Amygdala (tissue), 56 donors: ENCODE data around the gene AQR.
A peak's percentile ranks its signal among the peaks of the same experiment; 100 is the strongest.

Experiments used
- DNase-seq, 56 donors: peaks; one replicate each; lab custom pipeline; 2025; lab: John Stamatoyannopoulos, UW

Gene AQR

GRCh38 chr15:34883633-34884032 is 85.9 kb downstream of the AQR start:
- no peak for DNase-seq

DNA sequence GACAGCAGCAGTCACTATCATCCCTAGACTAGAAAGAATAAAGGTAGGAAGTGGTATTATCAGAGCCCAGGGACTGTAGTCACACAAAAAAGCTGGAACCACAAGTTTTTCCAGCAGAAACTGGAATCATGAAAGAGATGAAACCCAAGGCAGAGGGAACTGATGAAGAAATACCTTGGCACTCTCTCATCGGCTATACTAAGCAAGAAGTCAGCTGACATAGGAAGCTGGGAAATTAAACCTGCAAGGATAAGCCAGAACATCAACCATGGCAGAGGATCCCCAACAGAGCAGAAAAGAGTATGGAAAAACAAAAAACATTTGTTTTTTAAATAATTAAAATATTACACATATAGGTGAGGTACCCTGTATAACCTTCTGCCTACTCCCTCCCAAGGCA is 86.5 kb downstream of the AQR start:
- no peak for DNase-seq

DNA sequence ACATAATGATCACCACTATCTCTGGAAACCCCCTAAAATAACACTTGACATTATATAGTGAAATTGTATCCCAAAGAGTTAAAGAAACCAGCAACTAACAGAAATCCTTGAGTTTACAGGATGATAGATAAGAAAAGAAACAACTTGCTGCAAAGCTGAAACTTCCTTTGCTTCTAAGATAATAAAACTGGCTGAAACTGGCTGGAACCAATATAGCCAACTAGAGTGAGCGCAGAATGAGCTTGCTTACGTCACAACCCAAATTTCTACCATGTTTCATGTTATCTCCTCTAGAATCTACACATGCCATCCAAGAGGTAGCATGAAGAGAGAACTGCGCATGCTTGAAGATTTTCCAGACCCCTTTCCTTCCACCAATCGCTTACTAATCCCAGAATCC is 90.4 kb downstream of the AQR start:
- no peak for DNase-seq

- no peak for DNase-seq
Measured at GRCh38 chr15:34876640-34877039, 92.9 kb downstream of the AQR start.

GRCh38 chr15:34869110-34869509 is 100.4 kb downstream of the AQR start:
- no peak for DNase-seq

DNA sequence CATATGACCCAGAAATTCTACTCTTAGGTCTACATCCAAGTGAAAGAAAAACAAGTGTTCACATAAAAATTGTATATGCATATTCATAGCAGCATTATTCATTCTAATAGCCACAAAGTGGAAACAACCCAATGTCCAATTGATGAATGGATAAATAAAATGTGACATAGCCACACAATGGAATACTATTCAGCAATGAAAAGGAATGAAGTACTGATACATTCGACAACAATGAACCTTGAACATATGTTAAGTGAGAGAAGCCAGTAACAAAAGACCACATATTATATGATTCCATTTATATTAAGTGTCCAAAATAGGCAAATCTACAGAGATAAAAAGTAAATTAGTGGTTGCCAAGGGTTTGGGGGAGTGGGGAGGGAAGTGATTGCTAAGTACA is 104.0 kb downstream of the AQR start:
- DNase-seq = no peak

DNA sequence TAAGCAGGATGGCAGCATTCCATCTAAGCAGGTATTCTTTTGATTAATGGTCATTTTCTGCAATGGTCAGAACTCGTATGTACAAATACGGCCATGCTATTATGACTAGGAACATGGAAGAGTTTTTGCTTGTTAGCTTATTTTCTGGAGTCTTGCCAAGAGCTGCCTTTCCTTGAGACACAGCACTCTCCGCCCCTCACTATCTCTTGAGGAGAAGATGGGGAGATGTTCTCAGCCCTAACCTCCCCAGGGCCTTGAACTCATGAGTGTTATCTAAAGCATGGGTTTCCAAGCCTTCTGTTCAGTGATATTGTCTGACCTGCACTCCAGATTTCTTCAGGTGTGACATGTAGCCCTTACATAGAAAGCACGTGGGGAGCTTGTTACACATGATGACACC is 108.3 kb downstream of the AQR start:
- DNase-seq = no peak

DNA sequence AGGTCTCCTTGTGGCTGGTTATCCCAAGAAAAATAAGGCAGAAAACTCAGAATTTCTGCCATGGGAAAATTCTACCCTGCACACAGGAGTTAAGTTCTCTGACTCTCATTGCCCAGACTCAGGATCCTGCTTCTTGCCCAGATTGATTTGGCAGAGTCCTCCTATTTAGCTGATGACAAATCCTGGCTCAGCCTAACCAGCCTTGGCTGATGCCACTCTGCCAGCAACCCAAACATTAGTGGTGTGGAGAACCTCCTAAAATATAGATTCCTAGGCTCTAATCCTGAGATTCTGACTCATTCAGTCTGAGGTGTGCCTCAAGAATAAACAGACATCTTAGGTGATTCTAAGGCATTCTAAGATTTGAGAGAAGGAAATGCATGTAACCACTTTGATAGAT is 113.6 kb downstream of the AQR start:
- peak in 11 of 56 donors; percentile 4 to 55 (median 24) for DNase-seq

- no peak for DNase-seq
Measured at GRCh38 chr15:34855413-34855812, 114.1 kb downstream of the AQR start.

DNA sequence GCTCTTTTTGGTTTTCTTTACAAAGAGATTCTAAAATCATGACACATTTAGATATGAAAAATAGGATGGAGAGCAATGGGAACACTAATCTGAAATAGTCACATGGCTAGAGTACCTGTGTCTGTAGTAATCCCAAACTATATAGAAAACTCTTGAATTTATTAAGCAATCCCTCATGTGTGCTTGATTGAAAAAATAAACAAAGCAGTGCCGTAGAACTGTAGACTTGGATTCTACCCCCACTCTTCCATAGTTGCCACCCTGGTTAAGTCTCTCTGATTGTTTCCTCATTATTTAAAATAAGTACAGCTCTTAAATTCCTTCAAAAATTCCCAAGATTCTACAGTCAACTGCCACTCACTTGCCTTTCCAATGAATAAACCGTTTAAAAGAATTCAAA is 115.3 kb downstream of the AQR start:
- DNase-seq = no peak

- DNase-seq = no peak
Measured at GRCh38 chr15:34853001-34853758, 116.4 kb downstream of the AQR start.

- DNase-seq = no peak
Measured at GRCh38 chr15:34851751-34852150, 117.8 kb downstream of the AQR start.

GRCh38 chr15:34851007-34851406 is 118.5 kb downstream of the AQR start:
- DNase-seq = no peak

GRCh38 chr15:34850121-34850520 is 119.4 kb downstream of the AQR start:
- no peak for DNase-seq

DNA sequence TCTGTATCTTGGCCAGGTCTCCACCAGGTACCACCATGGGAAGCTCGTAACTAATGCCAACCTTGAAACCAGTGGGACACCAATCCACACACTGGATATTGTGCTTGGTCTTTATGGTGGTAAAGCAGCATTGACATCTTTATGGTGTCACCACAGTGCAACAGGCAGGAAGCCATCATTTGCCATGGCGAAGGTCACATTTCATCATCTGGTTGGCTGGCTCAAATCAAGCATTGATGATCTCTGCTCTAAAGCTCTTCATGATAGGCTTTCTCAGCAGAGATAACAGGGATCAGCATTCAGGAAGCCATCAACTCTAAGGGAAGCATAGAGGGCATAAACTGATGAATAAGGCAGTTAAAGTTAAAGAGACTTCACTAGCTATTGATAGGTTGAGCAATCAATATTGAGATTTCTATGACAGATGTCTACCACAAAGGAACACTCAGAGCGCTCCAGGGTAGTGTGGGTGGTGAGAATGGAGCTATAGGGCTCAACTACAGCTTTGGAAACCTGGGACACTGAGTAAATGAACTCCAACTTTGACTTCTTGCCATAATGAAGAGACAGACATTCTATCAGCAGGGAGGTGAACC is 120.1 kb downstream of the AQR start:
- no peak for DNase-seq

DNA sequence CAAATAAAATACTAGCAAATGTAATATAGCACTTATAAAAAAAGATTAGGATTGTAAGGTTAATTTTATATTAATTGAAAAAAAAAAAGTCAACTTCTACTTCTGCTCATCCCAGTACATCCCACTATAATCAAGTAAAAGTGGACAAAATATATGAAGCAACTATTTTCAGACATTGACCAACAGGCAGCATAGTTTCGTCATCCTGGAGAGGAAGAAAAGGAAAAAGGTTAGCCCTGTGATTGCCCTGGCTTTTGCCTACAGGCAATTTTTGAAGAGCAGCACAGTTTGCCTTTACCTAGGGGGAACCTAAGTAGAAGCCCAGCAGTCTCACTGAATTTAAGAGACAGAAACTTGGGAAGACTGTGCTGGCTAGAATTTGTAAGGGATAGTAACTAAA is 121.9 kb downstream of the AQR start:
- DNase-seq = no peak

- peak in 1 of 56 donors; percentile 11 for DNase-seq
Measured at GRCh38 chr15:34841262-34841725, 128.2 kb downstream of the AQR start.

GRCh38 chr15:34838282-34838681 is 131.3 kb downstream of the AQR start:
- DNase-seq = no peak

GRCh38 chr15:34837246-34838016 is 132.1 kb downstream of the AQR start:
- no peak for DNase-seq

- DNase-seq = no peak
Measured at GRCh38 chr15:34828145-34828911, 141.2 kb downstream of the AQR start.

DNA sequence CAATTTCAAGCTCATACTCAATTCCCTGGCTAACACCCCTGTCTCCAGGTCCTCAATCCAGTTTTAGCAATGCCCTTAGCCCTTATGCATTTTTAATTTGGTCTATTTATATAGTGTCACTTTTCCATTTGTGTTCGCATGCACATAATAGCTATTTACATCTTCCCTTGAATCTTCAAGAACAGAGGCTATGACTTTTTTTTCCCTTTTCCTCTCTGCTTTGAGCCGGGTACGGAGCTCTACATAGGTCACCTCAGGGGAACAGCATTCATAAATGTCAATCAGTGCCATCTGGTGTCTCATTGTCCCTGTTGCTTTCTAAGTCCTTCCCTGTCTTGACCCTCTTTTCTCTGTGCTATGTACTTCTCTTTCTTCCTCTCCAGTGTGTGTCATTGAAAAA is 147.7 kb downstream of the AQR start:
- no peak for DNase-seq
